Renal cortical epithelial cell (primary cell): ENCODE measurements around the gene VAX1. TPM values are rescaled to one million over a fixed set of nuclear protein-coding genes. Genes with fewer than 3 reads are reported as not detected.
A peak's percentile ranks its signal among the peaks of the same experiment; 100 is the strongest.
"Not testable (repeated sequence)": the region's sequence is repeated elsewhere in the genome, so short reads cannot be mapped to it uniquely, and the experiment has no call there.

ENCODE experiments used
- DNase-seq: peaks from one replicate; pipeline ENCODE4 v3.0.0-alpha.2; 2011; ENCODE audit warnings: low read depth
- total RNA-seq: library from RNA; depleted of rRNA; stranded (reverse); fragments of >200 nt; gene quantifications from 2 replicates; pipeline ENCODE4 v1.2.3, GENCODE V29; 2014

Gene VAX1
- total RNA-seq, 1 donor from 2014 or later: not detected

- no peak for DNase-seq
These were observed 1.6 kb downstream of the VAX1 start for GRCh38 chr10:117136391-117136975.

GRCh38 chr10:117135480-117136140, 2.5 kb downstream of the VAX1 start:
- no peak for DNase-seq

- DNase-seq: no peak
These were observed 3.1 kb downstream of the VAX1 start for GRCh38 chr10:117135026-117135372.

GRCh38 chr10:117134306-117135025, 3.6 kb downstream of the VAX1 start:
- DNase-seq: no peak

GRCh38 chr10:117134056-117134305, 4.1 kb downstream of the VAX1 start:
- no peak for DNase-seq

GRCh38 chr10:117133273-117134055, 4.6 kb downstream of the VAX1 start:
- no peak for DNase-seq

GRCh38 chr10:117132751-117133231, 5.3 kb downstream of the VAX1 start:
- no peak for DNase-seq

GRCh38 chr10:117131376-117132327, 6.4 kb downstream of the VAX1 start:
- DNase-seq: no peak

- DNase-seq: no peak
These were observed 7.2 kb downstream of the VAX1 start for GRCh38 chr10:117130862-117131375.

- no peak for DNase-seq
These were observed 7.7 kb downstream of the VAX1 start for GRCh38 chr10:117130346-117130745.

GRCh38 chr10:117126645-117127044, 11.4 kb downstream of the VAX1 start:
- not testable (repeated sequence) for DNase-seq

GRCh38 chr10:117126034-117126433, 12.0 kb downstream of the VAX1 start:
- DNase-seq: no peak

- peak; percentile 2 for DNase-seq
These were observed 25.9 kb downstream of the VAX1 start for GRCh38 chr10:117112220-117112619.

- DNase-seq: no peak
These were observed 30.8 kb downstream of the VAX1 start for GRCh38 chr10:117107238-117107637.

GRCh38 chr10:117096599-117097201, 41.4 kb downstream of the VAX1 start:
- DNase-seq: no peak

- no peak for DNase-seq
These were observed 43.2 kb downstream of the VAX1 start for GRCh38 chr10:117094856-117095255.

GRCh38 chr10:117092386-117092785, 45.7 kb downstream of the VAX1 start:
- DNase-seq: no peak

GRCh38 chr10:117090834-117091233, 47.2 kb downstream of the VAX1 start:
- DNase-seq: no peak

GRCh38 chr10:117087521-117087920, 50.5 kb downstream of the VAX1 start:
- DNase-seq: no peak

- DNase-seq: no peak
These were observed 51.5 kb downstream of the VAX1 start for GRCh38 chr10:117086546-117086945.
